Liver (tissue), 3 donors: ENCODE data around the gene XPO5.
A peak's percentile ranks its signal among the peaks of the same experiment; 100 is the strongest.

Experiments
- FOXA2 ChIP-seq: IDR thresholded peaks from 2 replicates; pipeline ENCODE4 v1.6.1; 2016; ENCODE audit warnings: antibody characterized with exemption
- HNF4A ChIP-seq, 2 donors: conservative IDR thresholded peaks; 2 replicates each; pipeline ENCODE4 v1.6.1; 2016; ENCODE audit warnings: antibody characterized with exemption in 2 of 2, mild to moderate bottlenecking in 2 of 2
- JUND ChIP-seq, 2 donors: IDR thresholded peaks; 2 replicates each; pipeline ENCODE4 v1.6.1; 2016; ENCODE audit warnings: antibody characterized with exemption in 2 of 2
- NR2F2 ChIP-seq: IDR thresholded peaks from 2 replicates; pipeline ENCODE4 v1.6.1; 2016; ENCODE audit warnings: antibody characterized with exemption
- RAD21 ChIP-seq, 2 donors: IDR thresholded peaks; 2 replicates each; pipeline ENCODE4 v1.6.1; 2016; ENCODE audit warnings: antibody characterized with exemption in 2 of 2, mild to moderate bottlenecking in 2 of 2
- TAF1 ChIP-seq: conservative IDR thresholded peaks from 2 replicates; pipeline ENCODE4 v1.6.1; 2016; ENCODE audit warnings: antibody characterized with exemption, mild to moderate bottlenecking
- TF ChIP-seq, protein P1 (sequence below): fragments of 150-350 bp; IDR thresholded peaks from 2 replicates; pipeline ENCODE4 v1.5.1; 2017; ENCODE audit warnings: improper control_type of control experiment, low read depth, low read length; ENCODE audit not compliant: missing input control
- TF ChIP-seq, protein P2 (sequence below): IDR thresholded peaks from 2 replicates; pipeline ENCODE4 v1.6.1; 2016; ENCODE audit warnings: antibody characterized with exemption, mild to moderate bottlenecking
- donor health status: healthy.
- donor health status: healthy.

DNA sequence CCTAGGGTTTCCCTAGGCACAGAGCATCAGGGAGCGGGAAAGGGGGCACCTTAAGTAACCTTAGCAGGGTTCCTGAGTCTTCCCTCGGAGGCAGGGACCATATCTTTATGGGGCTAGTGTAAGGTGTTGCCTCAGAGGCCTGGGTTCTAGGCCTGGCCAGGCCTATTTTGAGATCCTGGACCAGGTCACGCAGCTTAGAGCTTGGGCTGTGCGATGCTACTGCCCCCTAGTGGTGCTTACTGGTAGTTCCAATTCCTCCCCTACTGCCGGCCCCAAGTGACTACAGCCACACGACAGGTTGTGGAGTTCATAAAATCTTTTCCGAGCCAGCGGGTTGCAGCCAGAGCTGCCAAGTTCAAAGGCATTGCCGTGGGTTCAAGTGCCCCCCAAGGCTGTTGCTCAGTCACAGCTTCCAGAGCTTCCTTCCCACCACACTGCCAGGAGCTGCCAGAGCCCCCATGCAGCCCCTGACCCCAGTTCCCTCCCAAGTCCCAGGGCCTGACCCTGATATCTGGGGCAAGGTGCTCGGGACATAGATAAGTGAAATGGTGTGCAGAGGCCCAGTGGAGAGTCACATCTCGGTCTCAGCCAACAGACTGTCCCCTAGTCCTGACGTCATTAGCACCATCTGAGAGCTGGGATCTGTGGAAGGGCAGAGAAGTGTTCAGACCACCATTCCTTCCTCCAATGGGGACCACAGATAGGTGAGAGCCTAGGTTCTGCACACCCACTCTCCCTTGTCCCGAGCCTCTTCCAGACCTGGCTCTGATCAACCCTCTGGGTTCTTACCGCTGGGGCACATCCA is 69.0 kb downstream of the XPO5 start:
- TF ChIP-seq, protein P1, sequence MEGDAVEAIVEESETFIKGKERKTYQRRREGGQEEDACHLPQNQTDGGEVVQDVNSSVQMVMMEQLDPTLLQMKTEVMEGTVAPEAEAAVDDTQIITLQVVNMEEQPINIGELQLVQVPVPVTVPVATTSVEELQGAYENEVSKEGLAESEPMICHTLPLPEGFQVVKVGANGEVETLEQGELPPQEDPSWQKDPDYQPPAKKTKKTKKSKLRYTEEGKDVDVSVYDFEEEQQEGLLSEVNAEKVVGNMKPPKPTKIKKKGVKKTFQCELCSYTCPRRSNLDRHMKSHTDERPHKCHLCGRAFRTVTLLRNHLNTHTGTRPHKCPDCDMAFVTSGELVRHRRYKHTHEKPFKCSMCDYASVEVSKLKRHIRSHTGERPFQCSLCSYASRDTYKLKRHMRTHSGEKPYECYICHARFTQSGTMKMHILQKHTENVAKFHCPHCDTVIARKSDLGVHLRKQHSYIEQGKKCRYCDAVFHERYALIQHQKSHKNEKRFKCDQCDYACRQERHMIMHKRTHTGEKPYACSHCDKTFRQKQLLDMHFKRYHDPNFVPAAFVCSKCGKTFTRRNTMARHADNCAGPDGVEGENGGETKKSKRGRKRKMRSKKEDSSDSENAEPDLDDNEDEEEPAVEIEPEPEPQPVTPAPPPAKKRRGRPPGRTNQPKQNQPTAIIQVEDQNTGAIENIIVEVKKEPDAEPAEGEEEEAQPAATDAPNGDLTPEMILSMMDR: peak; percentile 97
- TF ChIP-seq FOXA2 (no peak), HNF4A (conservative IDR thresholded peaks at IDR 0.05) (no peak), JUND (IDR thresholded peaks at IDR 0.05) (no peak), RAD21 (IDR thresholded peaks at IDR 0.05) (peak; percentile 94 to 97), TAF1 (no peak), NR2F2 (no peak)
- TF ChIP-seq, protein P2, sequence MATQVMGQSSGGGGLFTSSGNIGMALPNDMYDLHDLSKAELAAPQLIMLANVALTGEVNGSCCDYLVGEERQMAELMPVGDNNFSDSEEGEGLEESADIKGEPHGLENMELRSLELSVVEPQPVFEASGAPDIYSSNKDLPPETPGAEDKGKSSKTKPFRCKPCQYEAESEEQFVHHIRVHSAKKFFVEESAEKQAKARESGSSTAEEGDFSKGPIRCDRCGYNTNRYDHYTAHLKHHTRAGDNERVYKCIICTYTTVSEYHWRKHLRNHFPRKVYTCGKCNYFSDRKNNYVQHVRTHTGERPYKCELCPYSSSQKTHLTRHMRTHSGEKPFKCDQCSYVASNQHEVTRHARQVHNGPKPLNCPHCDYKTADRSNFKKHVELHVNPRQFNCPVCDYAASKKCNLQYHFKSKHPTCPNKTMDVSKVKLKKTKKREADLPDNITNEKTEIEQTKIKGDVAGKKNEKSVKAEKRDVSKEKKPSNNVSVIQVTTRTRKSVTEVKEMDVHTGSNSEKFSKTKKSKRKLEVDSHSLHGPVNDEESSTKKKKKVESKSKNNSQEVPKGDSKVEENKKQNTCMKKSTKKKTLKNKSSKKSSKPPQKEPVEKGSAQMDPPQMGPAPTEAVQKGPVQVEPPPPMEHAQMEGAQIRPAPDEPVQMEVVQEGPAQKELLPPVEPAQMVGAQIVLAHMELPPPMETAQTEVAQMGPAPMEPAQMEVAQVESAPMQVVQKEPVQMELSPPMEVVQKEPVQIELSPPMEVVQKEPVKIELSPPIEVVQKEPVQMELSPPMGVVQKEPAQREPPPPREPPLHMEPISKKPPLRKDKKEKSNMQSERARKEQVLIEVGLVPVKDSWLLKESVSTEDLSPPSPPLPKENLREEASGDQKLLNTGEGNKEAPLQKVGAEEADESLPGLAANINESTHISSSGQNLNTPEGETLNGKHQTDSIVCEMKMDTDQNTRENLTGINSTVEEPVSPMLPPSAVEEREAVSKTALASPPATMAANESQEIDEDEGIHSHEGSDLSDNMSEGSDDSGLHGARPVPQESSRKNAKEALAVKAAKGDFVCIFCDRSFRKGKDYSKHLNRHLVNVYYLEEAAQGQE: no peak
